Pancreas (tissue), 10 donors: ENCODE results near the gene LRRC10B. TPM values are rescaled to one million over a fixed set of nuclear protein-coding genes. Genes with fewer than 3 reads are reported as not detected.
"Not testable (repeated sequence)": the region's sequence is repeated elsewhere in the genome, so short reads cannot be mapped to it uniquely, and the experiment has no call there.

ENCODE experiments used
- ATAC-seq, 4 donors: fragments of 200-7000 bp; cut with Tn5 transposase; one replicate each; pipeline versions ENCODE4 v1.8.0 to v1.9.1; 2020; ENCODE audit warnings: mild to moderate bottlenecking in 4 of 4, moderate library complexity in 4 of 4
- DNase-seq, 6 donors: peaks; one replicate each; pipeline ENCODE4 v3.0.0-alpha.2; 2020
- FAIRE-seq: peaks from 2 replicates; lab custom pipeline; 2012; peaks lifted over from hg19 to GRCh38; lab: Jason Lieb, UNC
- H3K27ac ChIP-seq, 4 donors: fragments of 200-600 bp; sonication (generic); 1 replicate in 3 of 4; 2 replicates in 1 of 4; pipeline versions ENCODE4 v1.5.0 to v1.8.0; 2020
- H3K27me3 ChIP-seq, 4 donors: fragments of 200-600 bp; one replicate each; pipeline ENCODE4 v1.8.0; 2021
- H3K36me3 ChIP-seq, 3 donors: fragments of 200-600 bp; sonication (generic) in 1 of 3; one replicate each; pipeline versions ENCODE4 v1.5.0 to v1.8.0; 2020 to 2021
- H3K4me1 ChIP-seq, 3 donors: fragments of 200-600 bp; one replicate each; pipeline ENCODE4 v1.8.0; 2021
- H3K4me3 ChIP-seq, 4 donors: fragments of 200-600 bp; sonication (generic) in 2 of 4; one replicate each; pipeline versions ENCODE4 v1.5.0 to v1.8.0; 2020 to 2021
- H3K9me3 ChIP-seq, 4 donors: fragments of 200-600 bp; one replicate each; pipeline ENCODE4 v1.8.0; 2021
- CTCF ChIP-seq, 4 donors: fragments of 200-600 bp; sonication (generic) in 3 of 4; IDR thresholded peaks; one replicate each; pipeline versions ENCODE4 v1.5.0 to v1.8.0; 2021; ENCODE audit warnings: antibody characterized with exemption in 4 of 4
- WGBS, 2 donors: extraction: QIAGEN DNeasy Blood & Tissue Kit; methylation state at CpG; one replicate each; pipeline ENCODE4 v1.1.7; 2013; 5-methylcytosine and 5-hydroxymethylcytosine counted together
- intact Hi-C, 3 donors: fragments of 100-400 bp; cut with DNase I; formaldehyde crosslinking; loops; one replicate each; pipeline versions ENCODE4 v1.11.1 to v1.14.2; 2022
- polyA plus RNA-seq, 2 donors: library from polyadenylated mRNA; stranded (reverse); fragments of 200-250 nt; gene quantifications; one replicate each; pipeline ENCODE4 v1.2.3, GENCODE V29; 2013
- total RNA-seq, 6 donors: library from RNA; stranded (reverse); fragmentation: NEBNext Ultra II Directional in 4 of 6; extraction: Animal tissue kit (Norgen Biotek cat#: 25700) in 4 of 6; gene quantifications; one replicate each; pipeline versions ENCODE4 v1.2.1 to v1.2.4, GENCODE V29; 2021 to 2023
- donor health status: healthy with polysubstance abuse.
- donor health status: DM: no; HTN: no; CAD: no; lungs with moderate emphysema.
- donor health status: DM: no; HTN: no; CAD: no.
- donor health status: control.
- donor health status: control.
- donor health status: Bipolar disorder and iron deficiency.
- donor health status: DM: yes; HTN: yes; CAD: no.
- donor health status: DM: no; HTN: no; CAD: no.
- donor health status: DM: no; HTN: no; CAD: no.
- donor health status: DM: yes; HTN: yes; CAD: no.

LRRC10B gene
- total RNA-seq: 1 to 10 TPM in 2 of 6 donors, under 1 TPM in 4; 0.28 to 1.8 (median 0.81) TPM
- polyA plus RNA-seq: 10 to 100 TPM in 1 of 2 donors, 1 to 10 TPM in 1; 3.2 to 10.2 TPM

- H3K27me3 ChIP-seq: peaks cover 0 to 4% (median 0%) of the 10 kb centered on the region in 4 donors
Observed at GRCh38 chr11:61507962-61508861, at the start of gene LRRC10B. Gene LRRC10B (plus strand): TSS chr11:61508749. CDS start chr11:61508999, 250 bp downstream.

GRCh38 chr11:61460474-61460881 lies 48.1 kb upstream of the LRRC10B start:
- DNase-seq: no peak
- no peaks in the 10 kb centered on the region for H3K9me3 ChIP-seq
- H3K4me1 ChIP-seq: no peaks in the 10 kb centered on the region
- H3K27me3 ChIP-seq: no peaks in the 10 kb centered on the region
- intact Hi-C loops: no loop called here
- H3K27ac ChIP-seq: no peak overlapping the region
- WGBS, 2 donors: 83 to 87% methylated on average over 3 of the region's 3 CpGs
- no peak overlapping the region for H3K4me3 ChIP-seq
- no peak for FAIRE-seq
- no peak for TF ChIP-seq CTCF (IDR thresholded peaks at IDR 0.05)
- no peaks in the 10 kb centered on the region for H3K36me3 ChIP-seq
- peak in 1 of 4 donors; percentile 40 for ATAC-seq

More at GRCh38 chr11:61507962-61508861, at the start of gene LRRC10B:
- Histone ChIP-seq H3K36me3 (no peaks in the 10 kb centered on the region), H3K4me1 (peaks cover 0 to 10% (median 4%) of the 10 kb centered on the region in 3 donors), H3K9me3 (no peaks in the 10 kb centered on the region), H3K27ac (no peak within 1 kb of the TSS), H3K4me3 (peak within 1 kb of the TSS in 2 of 4 donors; percentile 10 to 37)
- ATAC-seq (peak in 3 of 4 donors; percentile 33 to 50 (median 37)), DNase-seq (peak in 2 of 6 donors; percentile 70 to 73), FAIRE-seq (no peak)
- intact Hi-C loops: no loop called here
- WGBS, 2 donors: 5 to 8% methylated on average over 42 to 74 of the region's 74 CpGs
- no peak for TF ChIP-seq CTCF (IDR thresholded peaks at IDR 0.05)

GRCh38 chr11:61460986-61461385 lies 47.6 kb upstream of the LRRC10B start:
- 72 to 77% methylated on average over 5 of the region's 5 CpGs for WGBS, 2 donors
- H3K4me1 ChIP-seq: no peaks in the 10 kb centered on the region
- no peak for TF ChIP-seq CTCF (IDR thresholded peaks at IDR 0.05)
- no peaks in the 10 kb centered on the region for H3K27me3 ChIP-seq
- no peaks in the 10 kb centered on the region for H3K9me3 ChIP-seq
- intact Hi-C loops: no loop called here
- DNase-seq (no peak), ATAC-seq (peak in 3 of 4 donors; percentile 20 to 34 (median 21)), FAIRE-seq (no peak)
- no peak overlapping the region for H3K27ac ChIP-seq
- no peak overlapping the region for H3K4me3 ChIP-seq
- H3K36me3 ChIP-seq: no peaks in the 10 kb centered on the region

- 90% methylated on average over 6 of the region's 6 CpGs for WGBS, 2 donors
- H3K27me3 ChIP-seq, H3K4me1 ChIP-seq, FAIRE-seq, H3K36me3 ChIP-seq, H3K4me3 ChIP-seq, H3K27ac ChIP-seq, ATAC-seq, DNase-seq, H3K9me3 ChIP-seq, intact Hi-C loops: not testable (repeated sequence)
Observed at GRCh38 chr11:61467602-61468001, 40.9 kb upstream of the LRRC10B start.

GRCh38 chr11:61468002-61468401 lies 40.5 kb upstream of the LRRC10B start:
- H3K4me1 ChIP-seq: no peaks in the 10 kb centered on the region
- WGBS, 2 donors: 71 to 73% methylated on average over 7 of the region's 7 CpGs
- no peak overlapping the region for H3K27ac ChIP-seq
- H3K9me3 ChIP-seq: no peaks in the 10 kb centered on the region
- DNase-seq (no peak), ATAC-seq (no peak), FAIRE-seq (no peak)
- intact Hi-C loops: no loop called here
- no peak overlapping the region for H3K4me3 ChIP-seq
- no peak for TF ChIP-seq CTCF (IDR thresholded peaks at IDR 0.05)
- H3K27me3 ChIP-seq: no peaks in the 10 kb centered on the region
- H3K36me3 ChIP-seq: no peaks in the 10 kb centered on the region
